ENCODE measurements around the gene NEURL3. TPM values are rescaled to one million over a fixed set of nuclear protein-coding genes. Genes with fewer than 3 reads are reported as not detected.
A peak's percentile ranks its signal among the peaks of the same experiment; 100 is the strongest.

The NEURL3 gene
- total and polyA plus RNA-seq, 9 of the 15 experiments (the other 6 are each of a cell fraction or from before 2014, with no cell fraction given) = not detected

DNA sequence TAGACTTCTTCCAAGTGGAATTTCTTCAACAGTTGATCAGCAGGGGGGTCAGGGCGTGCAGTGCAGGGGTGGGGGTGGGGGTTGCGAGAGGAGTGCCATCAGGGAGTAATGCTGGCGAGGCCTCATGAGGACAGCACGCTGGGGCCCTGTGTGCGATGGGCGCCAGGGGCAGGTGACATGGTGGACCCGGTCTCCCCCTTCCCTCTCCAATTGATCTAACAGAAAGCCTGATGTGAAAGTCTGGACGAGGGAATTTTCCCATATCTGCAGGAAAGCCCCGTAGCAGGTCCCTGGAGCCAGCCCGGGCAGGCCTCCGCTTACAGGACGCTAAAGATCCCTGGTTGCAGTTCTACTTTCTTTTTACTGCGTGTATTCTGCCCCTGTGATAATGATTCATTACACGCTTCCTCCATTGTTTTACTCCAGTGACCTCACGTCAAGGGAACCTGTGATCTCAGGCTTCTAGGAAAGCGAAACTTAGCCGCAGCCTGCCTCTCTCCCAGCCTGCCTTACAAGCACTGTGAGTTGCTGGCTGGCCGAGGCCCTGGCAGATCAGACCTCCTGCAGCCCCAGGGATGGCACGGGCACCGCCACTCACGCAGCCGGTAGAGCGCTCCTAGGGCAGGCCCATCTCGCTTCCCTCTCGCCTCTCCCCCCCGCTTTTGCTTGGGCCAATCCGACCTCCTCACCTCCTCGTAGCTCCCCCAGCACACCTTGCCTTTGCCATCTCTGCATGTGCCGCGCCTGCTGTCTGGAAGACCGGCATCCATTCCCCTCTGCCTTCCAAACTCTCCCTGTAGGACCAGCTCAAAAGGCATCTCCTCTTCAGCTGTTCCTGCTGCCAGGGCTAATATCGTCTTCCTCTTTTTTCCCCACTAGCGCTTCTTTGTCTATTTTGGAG lies 19.2 kb downstream of the NEURL3 start (continued):
- TF ChIP-seq TRIM24 (IDR thresholded peaks at IDR 0.05) (no peak), ZNF444 (CRISPR knock-in tag; IDR thresholded peaks at IDR 0.05) (no peak), CREM (IDR thresholded peaks at IDR 0.05; ENCODE audit: low read depth) (peak; percentile 43; the same call in 1 of the 2 replicates), MEIS2 (IDR thresholded peaks at IDR 0.05; ENCODE audit: partially characterized antibody) (peak; percentile 34), ZNF224 (CRISPR knock-in tag; IDR thresholded peaks at IDR 0.05) (no peak), NRF1 (conservative IDR thresholded peaks at IDR 0.05 in 1 of 2, IDR thresholded peaks at IDR 0.05 in 1 of 2) (no peak), PBX2 (CRISPR knock-in tag; IDR thresholded peaks at IDR 0.05; ENCODE audit: low read depth) (no peak), PBX2 (tag; conservative IDR thresholded peaks at IDR 0.05; ENCODE audit: low read depth) (peak; percentile 61), TGIF2 (CRISPR knock-in tag; IDR thresholded peaks at IDR 0.05) (no peak), ATF1 (CRISPR knock-in tag; IDR thresholded peaks at IDR 0.05) (no peak), ATF1 (tag; IDR thresholded peaks at IDR 0.05) (peak; percentile 53; the same call in 1 of the 2 replicates), ETV5 (CRISPR knock-in tag; IDR thresholded peaks at IDR 0.05; ENCODE audit: low read depth) (no peak), ZKSCAN8 (CRISPR knock-in tag; IDR thresholded peaks at IDR 0.05) (no peak), ZNF124 (CRISPR knock-in tag; IDR thresholded peaks at IDR 0.05) (no peak), NFIX (CRISPR knock-in tag; IDR thresholded peaks at IDR 0.05; ENCODE audit: low read depth) (no peak), SMARCA5 (IDR thresholded peaks at IDR 0.05) (no peak), NR2C1 (IDR thresholded peaks at IDR 0.05) (no peak), NR2C1 (tag; IDR thresholded peaks at IDR 0.05) (no peak), EP300 (IDR thresholded peaks at IDR 0.05; ENCODE audit: low read length) (no peak), CTCF (IDR thresholded peaks at IDR 0.05 in 2 of 3, conservative IDR thresholded peaks at IDR 0.05 in 1 of 3; ENCODE audit: insufficient read depth in 2 of 3, low read depth in 1 of 3, low read length in 3 of 3) (no peak), ZNF740 (CRISPR knock-in tag; IDR thresholded peaks at IDR 0.05) (no peak), ZNF740 (tag; IDR thresholded peaks at IDR 0.05) (no peak)
- TF ChIP-seq, protein P1, sequence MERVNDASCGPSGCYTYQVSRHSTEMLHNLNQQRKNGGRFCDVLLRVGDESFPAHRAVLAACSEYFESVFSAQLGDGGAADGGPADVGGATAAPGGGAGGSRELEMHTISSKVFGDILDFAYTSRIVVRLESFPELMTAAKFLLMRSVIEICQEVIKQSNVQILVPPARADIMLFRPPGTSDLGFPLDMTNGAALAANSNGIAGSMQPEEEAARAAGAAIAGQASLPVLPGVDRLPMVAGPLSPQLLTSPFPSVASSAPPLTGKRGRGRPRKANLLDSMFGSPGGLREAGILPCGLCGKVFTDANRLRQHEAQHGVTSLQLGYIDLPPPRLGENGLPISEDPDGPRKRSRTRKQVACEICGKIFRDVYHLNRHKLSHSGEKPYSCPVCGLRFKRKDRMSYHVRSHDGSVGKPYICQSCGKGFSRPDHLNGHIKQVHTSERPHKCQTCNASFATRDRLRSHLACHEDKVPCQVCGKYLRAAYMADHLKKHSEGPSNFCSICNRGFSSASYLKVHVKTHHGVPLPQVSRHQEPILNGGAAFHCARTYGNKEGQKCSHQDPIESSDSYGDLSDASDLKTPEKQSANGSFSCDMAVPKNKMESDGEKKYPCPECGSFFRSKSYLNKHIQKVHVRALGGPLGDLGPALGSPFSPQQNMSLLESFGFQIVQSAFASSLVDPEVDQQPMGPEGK (CRISPR knock-in tag; IDR thresholded peaks at IDR 0.05; ENCODE audit: borderline replicate concordance) = no peak

Measured in K562 (cell line).